HG03354 (cell line): ENCODE results near the gene TBCK.

ENCODE experiments used
- ATAC-seq: cut with Tn5 transposase; IDR thresholded peaks from one replicate; pipeline ENCODE4 v1.9.1; 2021; ENCODE audit warnings: mild to moderate bottlenecking; ENCODE audit not compliant: unreplicated experiment, poor library complexity, severe bottlenecking

The TBCK gene

GRCh38 chr4:106294062-106294461 lies 21.9 kb downstream of the TBCK start:
- ATAC-seq: no peak

GRCh38 chr4:106291678-106292077 lies 24.3 kb downstream of the TBCK start:
- no peak for ATAC-seq

- no peak for ATAC-seq
Measured at GRCh38 chr4:106289737-106290136, 26.3 kb downstream of the TBCK start.

- ATAC-seq: peak; percentile 45
Measured at GRCh38 chr4:106287353-106287969, 28.5 kb downstream of the TBCK start.

GRCh38 chr4:106286611-106287010 lies 29.4 kb downstream of the TBCK start:
- no peak for ATAC-seq

GRCh38 chr4:106284227-106284626 lies 31.8 kb downstream of the TBCK start:
- ATAC-seq: no peak

- ATAC-seq: no peak
Measured at GRCh38 chr4:106277140-106277675, 38.8 kb downstream of the TBCK start.

GRCh38 chr4:106273831-106274230 lies 42.2 kb downstream of the TBCK start:
- ATAC-seq: no peak

GRCh38 chr4:106270736-106271135 lies 45.3 kb downstream of the TBCK start:
- no peak for ATAC-seq

GRCh38 chr4:106269711-106270110 lies 46.3 kb downstream of the TBCK start:
- ATAC-seq: no peak

- ATAC-seq: no peak
Measured at GRCh38 chr4:106268786-106269185, 47.2 kb downstream of the TBCK start.

GRCh38 chr4:106266201-106266600 lies 49.8 kb downstream of the TBCK start:
- peak; percentile 76 for ATAC-seq

- no peak for ATAC-seq
Measured at GRCh38 chr4:106264331-106264728, 51.7 kb downstream of the TBCK start.

GRCh38 chr4:106263594-106264330 lies 52.2 kb downstream of the TBCK start:
- no peak for ATAC-seq

GRCh38 chr4:106261980-106262379 lies 54.0 kb downstream of the TBCK start:
- no peak for ATAC-seq

- no peak for ATAC-seq
Measured at GRCh38 chr4:106258145-106259045, 57.6 kb downstream of the TBCK start.

- ATAC-seq: no peak
Measured at GRCh38 chr4:106256190-106256589, 59.8 kb downstream of the TBCK start.

GRCh38 chr4:106255195-106255594 lies 60.8 kb downstream of the TBCK start:
- ATAC-seq: no peak

- no peak for ATAC-seq
Measured at GRCh38 chr4:106253364-106254129, 62.5 kb downstream of the TBCK start.

- no peak for ATAC-seq
Measured at GRCh38 chr4:106247600-106247999, 68.4 kb downstream of the TBCK start.
